GM19455 (cell line): Measurements from ENCODE around the gene SENP8.
"Not testable (repeated sequence)": the region's sequence is repeated elsewhere in the genome, so short reads cannot be mapped to it uniquely, and the experiment has no call there.

Experiments used
- ATAC-seq: cut with Tn5 transposase; IDR thresholded peaks from one replicate; pipeline ENCODE4 v1.9.1; 2021; ENCODE audit not compliant: unreplicated experiment

Gene SENP8

DNA sequence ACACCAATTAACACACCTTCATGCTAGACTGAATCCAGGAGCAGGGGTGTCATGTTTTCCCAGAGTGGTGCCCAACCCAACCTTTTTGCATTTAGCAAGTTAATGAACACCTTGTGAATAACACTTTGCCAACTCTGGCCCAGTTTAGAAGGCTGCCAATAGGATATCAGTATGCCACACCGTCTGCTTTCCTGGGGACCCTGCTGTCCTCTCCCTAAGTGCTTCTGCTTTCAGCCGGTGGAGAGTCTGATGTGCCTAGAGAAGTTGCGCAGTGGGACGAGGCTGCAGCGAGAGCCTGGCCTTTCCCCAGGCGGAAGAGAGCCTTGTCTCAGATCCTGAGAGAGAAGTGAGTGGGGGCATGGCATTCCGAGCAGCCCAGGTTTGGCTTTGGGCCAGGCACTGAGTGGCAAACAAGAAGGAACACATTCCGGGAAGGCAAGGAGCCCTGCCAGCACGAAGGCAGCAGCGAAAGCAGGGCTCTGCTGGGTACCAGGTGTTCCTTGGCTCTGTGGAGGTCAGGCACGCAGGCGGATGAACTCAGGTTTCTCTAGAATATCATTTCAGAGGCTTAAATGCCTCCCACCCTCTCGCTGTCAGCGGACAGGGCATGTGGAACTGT, 36.9 kb downstream of the SENP8 start:
- no peak for ATAC-seq

DNA sequence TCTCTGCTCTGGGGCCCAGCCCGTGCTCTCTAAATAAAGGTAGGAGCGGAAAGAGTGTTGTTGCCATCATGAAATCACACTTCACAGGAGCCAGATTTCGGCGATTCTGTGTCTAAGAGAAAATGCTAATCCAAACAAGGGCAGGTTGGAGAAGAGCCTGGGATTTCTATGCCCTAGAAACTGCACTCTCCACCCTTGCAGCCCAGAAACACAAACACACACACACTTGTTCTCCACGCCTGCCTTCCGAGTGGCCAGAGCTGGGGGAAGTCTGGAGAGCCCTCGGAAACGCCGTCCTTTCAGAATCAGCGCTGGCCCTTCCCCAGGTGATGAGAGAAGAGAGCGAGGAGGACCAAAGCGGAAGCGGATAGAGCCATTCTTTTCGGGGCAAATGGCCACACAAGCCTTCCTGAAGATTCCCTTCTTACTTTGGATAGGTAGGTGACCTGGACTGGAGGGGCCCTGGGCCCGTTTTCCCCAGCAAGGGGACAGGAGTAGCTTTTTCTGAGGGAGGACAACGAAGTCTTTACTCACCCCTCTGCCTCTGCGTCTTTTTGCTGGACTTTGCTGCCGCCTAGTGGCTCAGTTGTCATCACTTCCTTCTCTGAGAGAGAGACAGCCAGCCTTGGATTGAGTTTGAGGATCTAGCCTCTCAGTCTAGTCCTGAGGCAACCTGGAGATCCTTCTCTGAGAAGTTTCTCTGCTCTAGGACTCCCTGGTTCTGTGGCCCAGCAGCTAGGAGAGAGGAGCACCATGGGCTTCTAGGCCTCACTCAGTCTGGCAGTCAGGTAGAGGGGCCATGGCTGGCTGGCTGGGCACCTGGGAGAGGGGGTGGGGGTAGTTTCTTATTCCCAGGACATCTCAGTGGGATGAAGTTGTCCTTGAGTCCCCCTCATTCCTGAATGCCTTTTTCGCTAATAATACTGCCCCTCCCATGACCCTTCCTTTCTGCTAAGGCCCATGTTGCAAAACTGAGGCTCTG, 37.7 kb downstream of the SENP8 start:
- no peak for ATAC-seq

DNA sequence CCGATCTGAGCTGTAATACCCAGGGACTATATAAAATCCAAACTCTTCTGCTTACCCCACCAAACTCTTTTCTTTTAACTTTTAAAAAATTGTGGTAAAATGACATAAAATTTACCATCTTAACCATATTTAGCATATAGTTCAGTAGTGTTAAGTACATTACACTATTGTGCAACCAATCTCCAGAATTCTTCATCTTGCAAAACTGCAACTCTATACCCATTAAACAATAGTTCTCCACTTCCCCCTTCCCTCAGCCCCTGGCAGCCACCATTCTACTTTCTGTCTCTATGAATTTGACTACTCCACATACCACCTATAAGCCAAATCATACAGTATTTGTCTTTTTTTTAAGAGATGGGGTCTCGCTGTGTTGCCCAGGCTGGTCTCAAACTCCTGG, 38.7 kb downstream of the SENP8 start:
- no peak for ATAC-seq

DNA sequence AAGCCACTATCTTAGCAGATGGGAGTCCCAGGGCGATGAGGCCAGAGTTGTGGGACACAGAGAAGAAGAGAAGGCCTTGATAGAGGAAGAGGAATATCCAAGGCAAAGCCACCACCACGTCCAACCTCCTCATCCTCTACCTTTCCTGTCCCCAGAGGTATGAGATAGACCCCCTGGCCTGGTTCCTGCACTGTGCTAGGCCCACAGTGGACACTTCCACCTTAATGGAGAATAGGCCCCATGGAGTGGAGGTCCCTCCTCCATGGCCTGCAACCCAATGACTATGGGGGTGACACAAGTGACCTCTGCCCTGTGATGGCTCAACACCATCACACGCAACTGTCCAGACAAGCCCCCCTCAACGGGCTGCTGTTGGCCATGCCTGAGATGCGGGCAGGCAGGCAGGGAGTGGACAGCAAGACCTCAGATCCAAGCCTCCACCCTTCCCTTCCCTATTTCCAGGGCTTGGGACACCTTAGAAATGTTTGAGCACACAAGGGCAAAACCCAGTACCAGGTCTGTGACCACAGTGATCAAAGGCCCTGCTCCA, 42.6 kb downstream of the SENP8 start:
- ATAC-seq = no peak

DNA sequence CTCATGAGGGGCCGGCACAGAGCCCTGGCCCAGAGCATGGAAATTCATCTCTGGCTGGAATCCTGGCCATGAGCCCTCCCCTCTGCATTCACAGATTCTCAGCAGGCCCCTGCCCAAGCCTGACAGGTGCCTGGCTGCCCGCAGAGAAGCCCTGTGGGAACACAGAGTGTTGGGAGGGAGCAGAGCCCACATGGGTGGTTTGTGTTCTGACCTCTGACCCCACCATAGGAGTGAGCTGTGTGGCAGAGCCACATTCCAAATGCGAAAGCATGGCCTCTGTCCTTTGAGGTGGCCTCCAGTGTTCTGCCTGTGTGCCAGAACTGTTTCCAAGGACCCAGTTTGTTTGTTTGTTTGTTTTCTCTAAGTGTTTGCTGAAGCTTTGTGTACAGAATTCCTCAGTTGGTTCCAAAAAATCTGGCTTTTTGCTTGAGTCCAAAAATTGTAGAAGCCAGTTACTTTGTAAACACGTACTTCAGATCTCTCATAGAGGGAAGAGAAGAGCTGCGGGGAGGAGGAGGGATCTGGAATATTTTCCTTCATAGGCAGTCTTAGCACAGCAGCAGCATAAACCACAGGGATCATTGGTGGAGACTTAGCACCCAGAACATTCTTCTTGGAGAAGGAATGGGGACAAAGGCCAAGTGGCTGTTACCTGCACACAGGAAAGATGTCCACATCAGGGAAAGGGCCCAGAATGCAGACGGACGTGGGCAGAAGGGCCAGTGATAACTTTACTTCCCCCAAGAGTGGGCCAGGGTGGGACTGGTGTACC, 43.3 kb downstream of the SENP8 start:
- ATAC-seq = no peak

DNA sequence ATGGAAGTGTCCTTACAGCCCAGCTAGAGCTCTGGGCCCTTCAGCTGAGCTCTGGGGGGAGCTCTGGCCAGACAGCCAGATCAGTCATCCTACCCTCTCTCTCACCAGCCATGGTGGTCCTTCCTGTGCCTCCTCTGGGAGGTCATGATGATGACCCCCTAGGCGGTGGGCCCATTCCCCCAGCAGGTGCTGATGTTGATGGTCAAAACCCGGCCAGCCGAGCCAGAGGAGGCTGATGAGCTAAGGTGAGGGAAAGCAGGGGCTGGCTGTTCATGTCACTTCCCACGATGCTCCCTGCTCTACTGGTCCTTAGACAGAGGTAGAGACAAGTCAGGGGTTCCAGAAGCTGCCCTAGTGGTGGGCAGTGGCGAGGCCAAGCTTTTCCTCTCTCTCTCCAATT, 44.4 kb downstream of the SENP8 start:
- ATAC-seq = no peak

DNA sequence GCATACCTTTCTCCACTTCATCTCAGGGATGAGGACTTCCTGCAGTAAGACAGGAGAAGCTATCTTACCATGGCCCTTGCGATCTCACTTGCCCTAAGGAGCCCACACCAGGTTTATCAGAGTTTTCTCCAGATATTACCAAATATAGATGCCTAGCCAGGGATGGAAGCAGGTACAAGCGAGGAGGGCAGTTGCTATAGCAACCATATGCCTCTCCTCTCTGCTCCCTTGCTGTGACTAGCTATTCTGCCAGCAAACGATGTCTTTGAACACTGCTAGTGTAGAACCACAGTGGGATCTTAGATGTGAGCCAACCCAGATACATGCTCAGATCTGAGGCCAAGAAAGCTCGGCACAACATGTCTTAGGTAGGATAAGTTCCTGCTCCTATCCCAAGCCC, 45.5 kb downstream of the SENP8 start:
- ATAC-seq = no peak

DNA sequence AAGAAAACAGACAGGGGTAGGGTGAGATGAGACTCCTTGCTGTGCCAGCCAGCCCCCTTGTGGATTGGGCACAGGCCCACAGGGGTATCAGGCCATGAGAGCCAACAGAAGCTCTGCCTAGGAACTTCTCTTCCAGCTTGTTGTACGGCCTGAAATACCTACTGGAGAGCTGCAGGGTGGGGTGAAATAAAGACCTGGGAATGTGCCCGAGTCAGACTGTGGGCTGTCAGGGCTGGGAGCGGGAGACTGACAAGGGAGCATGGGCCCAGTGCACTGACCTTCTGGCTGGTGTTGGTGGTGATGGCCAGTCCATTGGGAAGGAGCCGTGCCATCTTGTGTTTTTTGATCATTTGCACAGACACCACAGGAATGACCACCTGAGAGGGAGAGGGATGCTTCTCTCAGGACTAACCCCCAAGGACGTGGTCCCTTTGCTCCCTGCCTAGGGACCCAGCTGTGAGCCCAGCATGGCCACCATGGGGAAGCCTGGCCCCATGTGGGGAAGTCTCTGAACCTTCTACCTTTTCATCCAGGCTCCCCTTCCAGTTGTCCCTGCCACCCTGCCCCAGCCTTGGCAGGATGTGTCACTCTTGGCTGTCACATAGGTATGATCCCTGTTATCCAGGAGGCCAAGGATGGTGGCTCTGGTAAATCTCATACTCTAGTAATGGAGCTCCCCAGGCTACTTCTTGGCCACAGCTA, 48.7 kb downstream of the SENP8 start:
- no peak for ATAC-seq

DNA sequence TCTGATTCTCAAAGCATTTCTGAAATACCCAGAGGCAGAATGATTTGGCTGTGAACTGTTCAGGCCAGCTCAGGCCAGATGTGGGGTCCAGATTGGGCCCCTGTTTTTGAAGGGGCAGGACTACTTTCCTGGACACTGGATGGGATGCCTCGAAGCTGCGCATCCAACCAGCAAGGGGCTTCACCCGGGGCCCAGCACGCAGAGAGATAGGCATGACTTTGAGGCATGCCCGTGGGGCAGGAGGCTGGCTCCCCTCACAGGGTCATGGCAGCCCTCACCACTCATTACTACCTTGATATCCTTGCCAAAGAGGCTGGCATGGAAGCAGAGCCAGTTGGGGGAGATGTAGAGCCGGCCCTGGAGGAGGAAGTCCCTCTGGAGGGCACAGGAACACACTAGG, 49.2 kb downstream of the SENP8 start:
- no peak for ATAC-seq

DNA sequence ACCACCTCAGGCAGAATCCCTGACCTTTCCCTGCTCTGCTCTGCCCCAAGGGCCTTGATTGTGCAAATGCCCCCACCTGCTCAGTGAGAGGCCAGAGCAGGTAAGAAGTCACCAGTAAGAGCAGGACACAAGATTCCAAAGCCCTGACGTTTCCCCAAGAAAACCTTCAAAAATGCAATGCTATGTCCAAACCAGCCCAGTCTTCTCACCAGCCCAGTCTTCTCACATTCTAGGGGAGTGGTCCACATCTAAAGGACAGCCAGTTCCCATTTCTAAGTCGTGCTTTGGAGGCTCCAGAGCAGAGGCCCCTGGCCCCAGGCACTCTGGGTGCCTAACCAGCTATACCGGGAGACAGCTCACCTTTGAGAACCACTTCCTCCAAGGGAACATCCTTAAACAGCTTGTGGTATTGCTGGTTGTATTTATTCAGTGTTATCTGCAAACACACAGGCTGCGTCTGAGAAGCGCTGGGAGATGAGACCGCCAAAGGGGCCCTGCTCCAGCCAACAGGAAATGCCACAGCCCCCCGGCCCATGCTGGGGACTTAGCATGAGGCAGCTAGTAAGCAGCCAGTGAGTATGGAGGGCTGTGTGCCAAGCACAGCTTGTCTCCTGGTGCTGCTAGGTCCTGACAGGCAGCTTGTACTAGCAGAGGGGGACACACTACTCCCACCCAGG, 50.1 kb downstream of the SENP8 start:
- no peak for ATAC-seq

DNA sequence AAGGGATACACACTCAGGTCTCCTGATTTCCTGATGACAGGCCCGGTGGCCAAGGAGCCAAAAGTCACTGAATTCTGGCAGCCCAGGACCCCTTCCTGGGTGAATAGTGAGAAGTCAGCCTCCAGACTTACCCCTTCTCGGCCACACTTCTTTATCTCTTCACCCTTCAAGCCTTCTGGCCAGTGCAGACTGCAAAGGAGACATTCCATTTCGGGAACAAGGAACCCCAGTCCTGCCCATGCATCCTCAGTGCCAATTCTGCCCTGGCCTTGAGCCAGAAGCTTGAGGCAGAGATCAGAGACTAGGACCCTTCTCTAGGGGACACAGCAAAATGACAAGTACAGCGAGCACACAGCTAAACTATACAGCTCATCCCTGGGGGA, 50.6 kb downstream of the SENP8 start:
- no peak for ATAC-seq

DNA sequence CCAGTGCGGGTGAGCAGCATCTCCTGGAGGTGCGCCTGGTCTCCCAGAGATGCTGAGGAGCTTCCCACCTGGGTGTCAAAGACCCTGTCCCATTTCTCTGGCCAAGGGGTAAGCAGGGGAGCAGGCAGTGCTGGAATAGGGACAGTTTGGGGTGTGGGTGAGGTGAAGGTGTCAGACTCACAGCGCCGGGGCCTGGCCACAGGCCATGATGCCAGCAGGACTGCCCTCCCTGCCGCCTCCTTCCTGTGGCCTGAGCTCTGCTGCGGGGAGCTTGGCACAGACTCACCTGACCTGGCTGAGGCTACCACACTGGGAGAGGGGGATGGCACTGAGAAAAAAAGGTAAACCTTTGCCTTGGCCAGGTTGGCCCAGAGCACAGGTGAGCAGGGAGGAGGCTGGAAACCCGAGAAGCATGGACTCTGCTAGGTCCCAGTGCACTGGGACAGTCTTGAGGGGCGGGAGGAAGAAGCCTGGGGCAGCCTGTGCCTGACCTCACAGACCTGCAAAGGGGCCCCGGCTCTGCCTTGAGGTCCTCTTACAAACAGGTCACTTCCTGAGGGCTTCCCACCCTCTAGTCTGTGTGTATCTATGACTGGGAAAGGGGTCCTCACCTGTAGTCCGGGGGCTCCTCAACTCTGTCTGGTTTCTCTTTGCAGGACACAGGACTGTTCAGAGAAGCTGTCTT, 51.2 kb downstream of the SENP8 start:
- ATAC-seq = no peak

DNA sequence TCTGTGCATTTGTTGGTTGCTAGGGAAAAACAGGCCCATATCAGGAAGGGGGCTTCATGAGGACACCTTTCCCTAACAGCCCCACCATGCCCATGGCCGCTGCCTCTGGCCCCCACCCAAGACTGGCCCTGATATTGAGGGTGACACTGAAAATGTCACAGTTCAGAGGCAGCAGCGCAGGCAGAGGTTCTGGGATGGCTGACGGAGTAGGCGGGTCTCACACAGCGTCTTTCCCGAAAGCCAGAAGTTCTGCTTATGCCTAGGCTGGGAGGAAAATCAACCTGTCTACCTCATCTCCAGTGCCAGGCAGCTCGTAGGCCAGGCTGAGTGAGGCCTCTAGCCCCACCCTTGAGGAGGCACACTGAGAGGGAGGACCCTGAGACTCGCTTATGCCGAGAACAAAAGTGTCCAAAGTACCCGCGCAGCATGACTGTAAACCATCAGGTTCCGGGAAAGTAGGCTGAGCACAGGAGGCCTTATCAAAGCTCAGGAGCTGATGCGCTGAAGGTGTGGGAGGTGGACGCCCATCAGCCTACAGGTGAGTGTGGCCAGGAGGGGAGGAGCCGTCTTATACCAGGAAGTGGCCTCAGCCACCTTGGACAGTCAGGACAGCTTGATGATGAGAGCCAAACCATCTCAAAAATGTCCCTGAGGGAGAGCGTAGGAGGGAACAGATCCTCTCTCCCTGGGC, 51.9 kb downstream of the SENP8 start:
- ATAC-seq = no peak

DNA sequence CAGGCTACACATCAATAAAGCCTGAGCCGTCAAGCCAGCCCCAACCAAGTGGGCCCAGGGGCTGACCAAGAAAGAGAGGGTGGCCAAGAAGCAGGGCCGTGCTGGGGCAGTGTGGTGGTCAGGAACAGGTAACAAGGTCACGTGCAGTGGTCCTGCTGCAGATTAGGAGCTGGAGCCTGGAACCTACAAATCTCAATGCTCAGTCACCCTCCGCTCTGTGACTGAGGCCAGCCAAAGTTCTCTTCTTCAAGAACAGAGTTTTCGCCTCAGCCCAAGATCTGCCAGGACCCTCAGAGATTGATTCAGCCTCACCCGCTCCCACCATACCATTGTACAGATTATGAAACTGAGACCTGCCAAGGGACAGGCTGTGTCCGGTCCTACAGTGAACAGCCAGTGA, 52.5 kb downstream of the SENP8 start:
- no peak for ATAC-seq

DNA sequence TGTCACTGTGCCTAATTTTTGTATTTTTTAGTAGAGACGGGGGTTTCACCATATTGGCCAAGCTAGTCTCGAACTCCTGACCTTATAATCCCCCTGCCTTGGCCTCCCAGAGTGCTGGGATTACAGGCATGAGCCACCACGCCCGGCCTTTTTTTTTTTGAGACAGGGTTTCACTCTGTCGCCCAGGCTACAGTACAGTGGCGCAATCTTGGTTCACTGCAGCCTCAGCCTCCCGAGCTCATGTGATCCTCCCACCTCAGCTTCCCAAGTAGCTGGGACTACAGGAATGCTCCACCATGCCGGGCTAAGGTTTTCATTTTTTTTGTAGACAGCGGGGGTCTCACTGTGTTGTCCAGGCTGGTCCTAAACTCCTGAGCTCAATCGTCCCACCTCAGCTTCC, 53.8 kb downstream of the SENP8 start:
- not testable (repeated sequence) for ATAC-seq

DNA sequence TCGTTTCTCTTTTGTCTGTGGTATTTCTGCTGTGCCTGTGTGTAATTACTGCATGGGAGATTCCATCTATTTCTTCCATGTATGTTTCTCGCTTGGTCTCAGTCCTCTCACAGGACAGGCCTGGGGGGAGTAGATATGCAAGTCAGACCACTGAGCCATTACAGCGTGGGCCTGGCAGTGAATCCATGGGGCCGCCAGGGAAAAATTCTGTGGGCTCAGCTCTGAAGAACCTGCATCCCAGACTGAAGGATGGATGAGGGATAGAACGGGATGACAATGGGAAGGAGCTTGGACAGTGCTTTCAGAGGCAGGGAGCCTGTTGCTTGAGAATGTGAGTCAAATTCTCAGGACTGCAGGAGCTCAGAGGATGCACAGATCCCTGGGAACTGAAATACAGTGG, 54.6 kb downstream of the SENP8 start:
- no peak for ATAC-seq

DNA sequence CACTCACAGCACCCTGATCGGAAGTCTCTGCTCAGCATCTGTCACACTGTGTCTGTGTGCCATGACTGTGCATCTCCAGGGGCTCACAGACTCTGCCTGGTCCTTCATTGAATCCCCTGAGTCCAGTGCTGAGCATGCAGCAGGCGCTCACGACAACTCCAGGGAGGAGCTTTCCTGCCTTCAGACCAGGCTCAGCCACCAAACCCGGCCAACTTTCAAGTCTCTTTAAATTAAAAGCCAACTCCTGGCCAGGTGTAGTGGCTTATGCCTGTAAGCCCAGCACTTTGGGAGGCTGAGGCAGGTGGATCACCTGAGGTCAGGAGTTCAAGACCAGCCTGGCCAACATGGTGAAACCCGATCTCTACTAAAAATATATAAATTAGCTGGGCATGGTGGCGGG, 55.2 kb downstream of the SENP8 start:
- no peak for ATAC-seq

DNA sequence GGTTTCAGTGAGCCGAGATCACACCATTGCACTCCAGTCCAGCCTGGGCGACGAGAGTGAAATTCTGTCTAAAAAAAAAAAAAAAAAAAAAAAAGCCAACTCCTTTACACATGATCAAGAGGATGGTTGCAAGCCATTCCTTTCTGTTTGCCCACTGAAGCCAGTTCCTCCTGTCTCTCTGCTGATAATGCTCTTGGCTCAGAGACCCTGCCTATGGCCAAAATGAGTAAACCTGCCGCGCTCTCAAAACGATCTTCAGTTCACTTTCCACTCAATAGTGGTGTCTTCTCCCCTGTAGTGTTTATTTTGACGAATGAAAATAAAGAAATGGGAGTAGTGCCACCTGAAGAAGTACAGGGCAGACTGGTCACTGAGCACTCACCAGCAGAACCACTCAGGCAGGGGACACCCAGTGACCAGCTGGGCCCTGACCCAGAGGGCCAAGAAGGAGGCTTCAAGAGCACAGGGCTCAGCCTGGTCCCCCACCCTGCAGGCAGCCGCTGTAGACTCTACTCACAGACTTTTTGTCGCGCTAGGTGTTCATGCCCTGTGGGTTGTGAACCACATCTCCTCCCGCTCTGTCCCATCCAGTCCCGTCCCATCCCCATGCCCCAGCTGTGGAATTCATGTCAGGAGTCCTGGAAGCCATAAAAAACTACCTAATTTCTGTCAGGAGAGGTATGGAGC, 55.8 kb downstream of the SENP8 start:
- no peak for ATAC-seq
